ENCODE results near the gene TBC1D25.
A peak's percentile ranks its signal among the peaks of the same experiment; 100 is the strongest.

The TBC1D25 gene

GRCh38 chrX:48560681-48561080 is 21.2 kb downstream of the TBC1D25 start:
- no peaks in the 10 kb centered on the region for H3K9me2 ChIP-seq (ENCODE audit: low read depth, low read length)
- H3K27me3 ChIP-seq (ENCODE audit: insufficient read depth, low read length), result no peaks in the 10 kb centered on the region
- no peak overlapping the region for H3K27ac ChIP-seq (ENCODE audit: low read depth, low read length, poor library complexity, severe bottlenecking)
- H3K4me3 ChIP-seq (ENCODE audit: low read depth, low read length, poor library complexity, severe bottlenecking), result no peak overlapping the region
- no peaks in the 10 kb centered on the region for H3K79me2 ChIP-seq (ENCODE audit: insufficient read depth, low read length)
- H2AFZ ChIP-seq (ENCODE audit: low read length), result no peak overlapping the region
- no peaks in the 10 kb centered on the region for H3F3A ChIP-seq (ENCODE audit: insufficient read depth, low read length)
- no peaks in the 10 kb centered on the region for H3K4me1 ChIP-seq (ENCODE audit: insufficient read depth, low read length, severe bottlenecking)
- TF ChIP-seq EZH2 (IDR thresholded peaks at IDR 0.05; ENCODE audit: borderline replicate concordance, low read length) (no peak), CTCF (IDR thresholded peaks at IDR 0.05; ENCODE audit: low read length) (no peak)
- H3K9ac ChIP-seq (ENCODE audit: low read length), result no peak overlapping the region
- H4K20me1 ChIP-seq (ENCODE audit: insufficient read depth, low read length), result no peaks in the 10 kb centered on the region
- no peak overlapping the region for H3K4me2 ChIP-seq (ENCODE audit: low read length)
- no peaks in the 10 kb centered on the region for H3K9me3 ChIP-seq (ENCODE audit: low read length)
- H3K36me3 ChIP-seq (ENCODE audit: insufficient read depth, low read length), result peaks cover 24% of the 10 kb centered on the region

DNA sequence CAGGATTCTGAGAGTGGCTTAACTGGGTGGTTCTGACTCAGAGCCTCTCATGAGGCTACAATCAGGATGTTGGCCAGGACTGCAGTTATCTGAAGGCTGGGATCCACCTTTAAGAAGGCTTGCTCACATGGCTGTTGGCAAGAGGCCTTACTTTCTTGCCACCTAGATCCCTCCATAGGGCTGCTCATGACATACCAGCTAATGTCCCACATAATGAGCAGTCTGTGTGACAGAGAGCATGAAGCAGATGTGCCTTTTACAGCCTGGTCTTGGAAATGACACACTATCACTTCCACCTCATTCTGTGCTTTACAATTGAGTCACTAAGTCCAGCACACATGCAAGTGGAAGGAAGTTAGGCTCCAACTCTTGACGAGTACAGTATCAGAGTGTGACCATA is 30.4 kb downstream of the TBC1D25 start:
- no peaks in the 10 kb centered on the region for H3F3A ChIP-seq (ENCODE audit: insufficient read depth, low read length)
- H3K27ac ChIP-seq (ENCODE audit: low read depth, low read length, poor library complexity, severe bottlenecking), result no peak overlapping the region
- no peaks in the 10 kb centered on the region for H3K9me3 ChIP-seq (ENCODE audit: low read length)
- peaks cover 1% of the 10 kb centered on the region for H3K36me3 ChIP-seq (ENCODE audit: insufficient read depth, low read length)
- no peak overlapping the region for H2AFZ ChIP-seq (ENCODE audit: low read length)
- no peak overlapping the region for H3K4me2 ChIP-seq (ENCODE audit: low read length)
- peaks cover 2% of the 10 kb centered on the region; the same call in 1 of the 2 replicates for H3K79me2 ChIP-seq (ENCODE audit: insufficient read depth, low read length)
- no peak for TF ChIP-seq CTCF (IDR thresholded peaks at IDR 0.05; ENCODE audit: low read length)
- no peak for TF ChIP-seq EZH2 (IDR thresholded peaks at IDR 0.05; ENCODE audit: borderline replicate concordance, low read length)
- peaks cover 17% of the 10 kb centered on the region for H3K4me1 ChIP-seq (ENCODE audit: insufficient read depth, low read length, severe bottlenecking)
- no peaks in the 10 kb centered on the region for H4K20me1 ChIP-seq (ENCODE audit: insufficient read depth, low read length)
- no peaks in the 10 kb centered on the region for H3K9me2 ChIP-seq (ENCODE audit: low read depth, low read length)
- no peak overlapping the region for H3K9ac ChIP-seq (ENCODE audit: low read length)
- no peaks in the 10 kb centered on the region for H3K27me3 ChIP-seq (ENCODE audit: insufficient read depth, low read length)
- H3K4me3 ChIP-seq (ENCODE audit: low read depth, low read length, poor library complexity, severe bottlenecking), result no peak overlapping the region

DNA sequence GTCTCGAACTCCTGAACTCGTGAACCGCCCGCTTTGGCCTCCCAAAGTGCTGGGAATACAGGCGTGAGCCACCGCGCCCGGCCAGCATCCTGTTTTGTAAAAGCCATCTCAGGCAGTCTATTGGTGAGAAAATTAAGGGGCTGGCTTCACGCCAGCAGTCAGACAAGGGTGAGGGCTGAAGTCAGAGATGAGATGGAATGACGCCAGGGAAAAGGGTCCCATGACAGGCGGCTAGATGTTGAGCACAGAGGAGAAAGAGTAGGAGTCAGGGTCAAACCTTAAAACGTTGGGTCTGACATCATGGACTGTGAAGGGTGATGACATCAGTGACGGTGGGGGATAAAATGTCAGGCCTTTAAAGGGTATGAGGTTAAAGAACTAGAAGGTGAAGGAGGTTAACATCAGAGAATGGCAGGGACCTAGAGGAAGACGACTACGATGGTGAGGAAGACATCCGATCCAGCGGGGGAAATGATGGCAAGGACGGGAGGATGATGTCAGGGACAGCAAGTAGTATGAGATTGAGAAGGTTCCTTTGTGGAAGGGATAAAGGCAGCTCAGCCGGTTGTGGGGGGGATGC is 34.3 kb downstream of the TBC1D25 start:
- peak overlapping the region; percentile 85 for H3K4me3 ChIP-seq (ENCODE audit: low read depth, low read length, poor library complexity, severe bottlenecking)
- no peaks in the 10 kb centered on the region for H3K9me2 ChIP-seq (ENCODE audit: low read depth, low read length)
- H3K9ac ChIP-seq (ENCODE audit: low read length), result peak overlapping the region; percentile 92
- no peaks in the 10 kb centered on the region for H4K20me1 ChIP-seq (ENCODE audit: insufficient read depth, low read length)
- no peaks in the 10 kb centered on the region; the same call in 1 of the 2 replicates for H3F3A ChIP-seq (ENCODE audit: insufficient read depth, low read length)
- no peaks in the 10 kb centered on the region for H3K27me3 ChIP-seq (ENCODE audit: insufficient read depth, low read length)
- H3K9me3 ChIP-seq (ENCODE audit: low read length), result no peaks in the 10 kb centered on the region
- no peak overlapping the region for H2AFZ ChIP-seq (ENCODE audit: low read length)
- H3K4me1 ChIP-seq (ENCODE audit: insufficient read depth, low read length, severe bottlenecking), result peaks cover 39% of the 10 kb centered on the region
- TF ChIP-seq CTCF (IDR thresholded peaks at IDR 0.05; ENCODE audit: low read length) (no peak), EZH2 (IDR thresholded peaks at IDR 0.05; ENCODE audit: borderline replicate concordance, low read length) (no peak)
- peaks cover 40% of the 10 kb centered on the region for H3K36me3 ChIP-seq (ENCODE audit: insufficient read depth, low read length)
- H3K79me2 ChIP-seq (ENCODE audit: insufficient read depth, low read length), result peaks cover 4% of the 10 kb centered on the region; the same call in 1 of the 2 replicates
- peak overlapping the region; percentile 97 for H3K4me2 ChIP-seq (ENCODE audit: low read length)
- H3K27ac ChIP-seq (ENCODE audit: low read depth, low read length, poor library complexity, severe bottlenecking), result peak overlapping the region; percentile 90
